ENCODE data around the gene OR5K2.

OR5K2 gene

DNA sequence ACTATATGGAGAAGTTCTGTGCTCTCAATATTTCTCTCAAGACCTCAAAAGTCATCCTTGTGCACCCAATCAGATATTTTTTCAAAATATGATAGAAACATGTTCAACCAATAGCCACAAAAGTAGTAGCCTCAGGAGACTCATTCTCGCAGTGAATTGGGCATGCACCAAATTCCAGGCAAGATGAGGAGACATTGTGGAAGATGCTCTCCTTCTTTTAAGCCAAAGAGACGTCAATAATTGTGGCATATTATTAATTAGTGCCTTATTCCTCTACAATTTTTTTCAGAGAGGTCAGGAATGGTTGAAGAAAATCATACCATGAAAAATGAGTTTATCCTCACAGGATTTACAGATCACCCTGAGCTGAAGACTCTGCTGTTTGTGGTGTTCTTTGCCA lies at the start of gene OR5K2:
OR5K2 (plus strand) TSS at position 301 of the 400 bp plus-strand sequence; CDS start at position 301, 0 bp downstream.
- no peak for DNase-seq

DNA sequence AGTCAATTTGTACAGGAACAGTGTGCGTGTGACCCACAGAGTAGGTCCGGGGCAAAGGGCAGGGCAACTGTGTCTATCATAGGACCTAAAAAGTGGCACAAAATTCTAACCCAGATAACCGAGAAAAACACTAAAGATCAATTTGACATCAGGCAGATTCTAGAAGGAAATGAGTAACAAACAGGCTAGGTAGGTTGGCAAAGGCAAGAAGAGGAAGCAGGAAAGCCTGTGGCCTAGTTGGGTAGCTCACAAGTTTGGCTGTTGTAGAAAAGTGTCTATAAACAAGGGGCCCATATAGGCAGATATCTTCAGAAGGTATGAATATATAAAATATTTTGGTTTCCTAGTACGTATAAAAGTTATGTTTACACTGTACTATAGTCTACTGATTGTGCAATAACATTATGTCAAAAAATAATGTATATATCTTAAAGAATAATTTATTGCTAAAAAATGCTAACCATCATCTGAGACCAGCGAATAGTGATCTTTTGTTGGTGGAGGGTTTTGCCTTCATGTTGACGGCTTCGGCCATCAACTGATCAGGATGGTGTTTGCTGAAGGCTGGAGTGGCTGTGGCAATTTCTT lies 47.8 kb upstream of the OR5K2 start:
- no peak for DNase-seq

DNA sequence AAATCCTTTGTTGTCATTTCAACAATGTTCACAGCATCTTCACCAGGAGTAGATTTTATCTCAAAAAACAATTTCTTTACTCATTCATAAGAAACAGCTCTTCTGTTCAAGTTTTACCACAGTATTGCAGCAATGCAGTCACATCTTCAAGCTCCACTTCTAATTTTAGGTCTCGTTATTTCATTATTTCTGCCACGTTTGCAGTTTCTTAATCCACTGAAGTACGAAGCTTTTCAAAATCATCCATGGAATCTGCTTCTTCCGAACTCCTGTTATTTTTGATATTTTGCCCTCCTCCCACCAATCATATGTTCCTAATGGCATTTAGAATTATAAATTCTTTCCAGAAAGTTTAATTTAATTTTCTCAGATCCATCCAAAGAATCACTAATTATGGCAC lies 47.1 kb upstream of the OR5K2 start:
- DNase-seq: no peak

DNA sequence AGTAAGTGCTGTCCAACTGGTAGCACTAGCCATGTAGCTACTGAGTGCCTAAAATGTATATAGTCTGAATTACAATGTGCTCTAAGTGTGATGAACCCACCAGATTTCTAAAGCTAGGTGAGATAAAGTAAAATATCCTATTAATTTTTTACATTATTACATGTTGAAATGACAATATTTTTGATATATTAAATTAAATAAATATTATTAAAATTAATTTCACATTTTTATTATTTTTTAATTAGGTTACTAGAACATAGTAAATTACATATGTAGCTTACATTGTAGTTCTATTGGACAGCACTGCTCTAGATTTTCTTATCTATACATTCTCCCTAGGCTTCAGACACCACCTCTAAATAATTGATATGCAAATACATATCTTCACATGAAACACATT lies 43.7 kb upstream of the OR5K2 start:
- no peak for DNase-seq

DNA sequence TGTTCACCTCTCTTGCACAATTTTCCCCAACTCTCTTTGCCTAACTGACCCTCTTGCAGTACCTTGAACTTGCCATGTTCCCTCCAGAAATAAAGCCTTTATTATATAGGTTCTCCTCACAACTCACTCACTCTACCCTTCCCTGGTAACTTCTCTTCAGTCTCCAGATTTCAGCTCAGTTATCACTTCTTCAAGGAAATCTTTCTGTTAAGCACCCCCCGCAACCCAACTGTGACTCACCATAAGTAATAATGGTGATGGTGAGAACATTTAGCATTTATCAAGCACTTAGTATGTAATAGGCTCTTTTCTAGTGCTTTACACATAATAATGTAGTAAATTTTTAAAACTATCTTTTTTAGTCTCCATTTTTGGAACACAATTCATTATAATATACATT lies 42.6 kb upstream of the OR5K2 start:
- DNase-seq: no peak

DNA sequence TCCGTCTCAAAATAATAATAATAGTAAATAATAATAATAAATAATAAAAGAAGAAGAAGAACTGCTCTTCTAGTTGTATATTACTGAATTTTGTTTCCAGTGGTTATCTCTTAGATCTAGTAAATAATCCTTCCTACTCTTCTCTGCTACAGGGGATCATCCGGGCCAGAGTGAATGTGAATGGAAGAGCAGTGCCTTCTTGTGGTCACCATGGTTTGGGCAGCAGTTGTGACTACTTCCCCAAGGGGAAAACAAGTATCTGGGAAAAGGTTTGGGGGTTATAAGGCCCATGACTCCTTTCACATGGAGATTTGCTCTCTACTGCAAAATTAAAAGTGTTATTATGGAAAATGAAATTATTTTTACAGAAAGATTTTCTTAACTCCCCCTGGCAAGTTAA lies 39.9 kb upstream of the OR5K2 start:
- DNase-seq: no peak

DNA sequence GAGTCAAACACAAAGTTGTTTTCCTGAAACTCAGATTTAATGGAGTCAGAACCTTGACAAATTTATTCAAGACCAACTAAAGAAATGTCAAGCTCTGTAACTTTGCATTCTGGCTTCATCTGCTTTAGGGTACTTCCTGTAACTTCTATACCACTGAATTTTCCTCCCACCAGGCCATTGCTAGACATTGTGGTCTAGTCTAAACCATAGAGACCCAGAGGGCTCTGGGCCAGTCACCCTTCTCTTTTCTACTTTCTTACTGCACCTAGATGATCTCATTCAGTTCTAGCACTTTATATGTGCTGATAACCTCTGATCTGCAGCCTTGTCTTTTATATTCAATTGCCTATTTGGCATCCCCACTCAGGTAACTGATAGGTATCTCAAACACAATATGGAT lies 37.3 kb upstream of the OR5K2 start:
- DNase-seq: no peak

DNA sequence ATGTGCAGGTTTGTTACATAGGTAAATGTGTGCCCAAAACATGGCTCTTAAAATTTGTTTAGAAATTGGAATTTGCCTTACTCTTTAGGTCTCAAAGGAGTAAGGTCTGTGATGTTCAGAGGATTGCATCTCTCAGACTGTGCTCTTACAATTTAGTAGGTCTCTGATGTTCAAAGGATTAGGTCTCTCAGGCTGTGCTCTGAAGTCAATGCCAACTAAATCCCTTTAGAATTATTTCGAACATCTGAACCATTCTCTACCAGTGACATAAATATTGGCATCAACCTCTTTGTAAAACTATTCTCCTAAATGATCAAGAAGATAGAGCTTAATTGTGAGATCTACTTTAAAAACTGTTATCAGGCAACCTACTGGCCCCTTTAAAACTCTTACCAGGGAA lies 34.6 kb upstream of the OR5K2 start, which contains the start of gene OR5K1:
OR5K1 (plus strand) TSS at position 301 of the 400 bp plus-strand sequence. CDS start 6,376 bp downstream, outside the sequence.
- DNase-seq: no peak

DNA sequence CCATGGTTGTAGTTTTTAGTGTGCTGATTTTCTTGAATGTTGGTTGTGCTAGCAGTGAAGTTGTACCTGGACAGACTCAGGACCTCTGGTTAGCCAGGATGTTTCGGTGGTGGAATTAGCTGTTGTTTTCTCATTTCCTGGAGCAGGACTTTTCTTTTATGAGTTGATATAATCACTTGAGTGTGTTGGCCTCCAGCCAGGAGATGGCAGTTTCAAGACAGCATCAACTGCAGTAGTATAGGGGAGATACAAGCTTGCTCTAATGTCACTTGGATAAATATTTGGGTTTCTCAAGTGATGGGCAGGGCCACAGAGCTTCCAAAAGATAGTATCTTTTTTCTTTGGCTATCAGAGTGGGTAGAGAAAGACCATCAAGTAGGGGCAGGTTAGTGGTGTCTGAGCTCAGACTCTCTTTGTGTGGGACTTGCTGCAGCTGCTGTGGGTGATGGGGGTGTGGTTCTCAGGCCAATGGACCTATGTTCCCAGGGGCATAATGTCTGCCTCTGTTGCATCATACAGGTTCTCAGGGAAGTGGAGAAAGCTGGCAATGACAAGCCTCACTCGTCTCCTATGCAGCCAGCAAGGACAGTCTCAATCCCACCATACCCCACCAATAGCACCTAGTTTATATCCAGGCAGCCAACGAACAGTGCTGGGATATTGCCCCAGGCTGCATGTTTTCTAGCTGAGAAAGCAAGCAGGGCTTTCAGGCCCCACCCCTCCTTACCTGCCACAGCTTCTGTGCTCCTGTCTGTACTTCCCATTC lies 14.6 kb upstream of the OR5K2 start:
- DNase-seq: no peak

DNA sequence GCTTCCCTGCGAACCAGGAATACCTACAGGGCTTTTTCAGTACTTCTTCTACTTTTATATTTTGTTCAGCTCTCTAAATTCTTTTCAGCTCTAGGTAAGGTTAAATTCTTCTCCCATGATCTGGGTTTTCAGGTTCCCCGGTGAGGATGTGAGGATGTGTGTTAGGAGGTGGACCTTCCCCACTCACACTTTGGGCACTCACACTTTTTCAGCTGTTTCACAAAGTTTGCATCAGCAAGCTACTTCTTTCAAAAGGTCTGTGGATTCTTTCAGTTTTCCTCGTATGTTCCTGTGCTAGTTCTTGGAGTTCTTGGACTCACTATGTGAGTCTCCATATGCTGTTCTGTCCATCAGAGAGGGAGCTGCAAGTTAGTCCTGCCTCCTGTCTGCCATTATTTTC lies 13.9 kb upstream of the OR5K2 start:
- no peak for DNase-seq

DNA sequence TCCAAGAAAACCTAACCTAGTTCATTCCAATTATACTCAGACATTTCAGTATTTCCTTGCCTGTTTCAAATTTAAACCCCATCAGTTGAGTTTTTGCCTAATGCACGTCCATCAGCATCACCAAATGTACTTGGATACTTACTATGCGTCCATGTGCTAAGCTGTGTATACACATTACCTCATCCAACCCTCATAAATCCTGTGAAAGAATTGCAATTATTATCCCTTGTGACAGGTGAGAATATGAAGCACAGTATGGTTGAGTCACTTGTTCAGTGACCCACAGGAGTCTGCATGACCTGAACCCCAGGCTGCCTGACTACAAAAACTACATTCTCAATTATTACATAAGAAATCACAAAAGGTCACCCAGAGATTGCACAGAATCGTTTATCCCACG lies 2.5 kb downstream of the OR5K2 start:
- DNase-seq: no peak

DNA sequence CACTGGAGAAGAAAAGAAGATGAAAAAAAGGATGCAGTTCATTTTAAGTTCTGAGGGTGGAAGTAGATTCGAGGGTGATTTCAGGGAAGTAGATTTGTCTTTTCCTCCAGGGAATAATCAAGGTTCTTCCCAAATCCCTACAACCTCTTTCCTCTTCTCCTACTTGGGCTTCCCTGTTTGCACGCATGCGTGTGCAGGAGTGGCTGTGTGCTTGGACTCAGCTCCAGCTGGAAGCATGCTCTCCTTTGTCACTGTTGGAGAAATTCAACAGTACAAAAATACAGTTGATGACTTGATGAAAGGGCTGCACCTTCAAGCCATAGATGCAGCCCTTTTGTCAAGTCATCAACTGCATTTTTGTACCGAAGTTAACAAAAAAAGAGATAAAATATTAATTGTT lies 3.8 kb downstream of the OR5K2 start:
- no peak for DNase-seq

DNA sequence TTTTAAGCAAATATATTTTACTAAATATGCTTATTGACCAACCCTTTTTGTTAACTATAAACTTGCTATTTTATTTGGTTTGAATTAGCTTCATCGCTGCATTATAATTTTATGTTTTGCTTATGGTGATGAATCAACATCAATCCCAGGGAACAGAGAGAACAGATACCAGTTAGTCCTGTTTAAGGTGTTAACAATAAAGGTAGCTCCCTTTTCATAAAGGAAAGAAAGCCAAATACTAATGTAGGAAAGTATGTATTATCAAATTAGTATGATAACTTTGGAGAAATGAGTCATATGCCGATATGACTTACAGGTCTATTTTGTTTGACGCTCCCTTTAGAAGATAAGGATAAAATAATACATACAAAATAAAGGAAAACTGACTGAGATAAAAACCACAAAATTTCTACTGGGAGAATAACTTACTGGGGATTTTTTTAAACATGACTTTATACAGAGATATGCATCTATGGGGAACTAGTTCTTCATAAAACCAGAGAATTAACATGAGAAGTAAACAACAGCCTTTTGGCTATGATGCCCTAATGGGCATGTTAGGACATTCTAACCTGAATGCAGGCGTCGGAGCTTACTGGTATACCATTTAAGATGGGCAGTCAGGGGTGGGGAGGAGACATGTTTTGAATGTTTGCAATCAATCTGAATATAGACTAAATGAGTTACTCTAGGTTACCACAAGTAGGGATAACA lies 4.5 kb downstream of the OR5K2 start:
- no peak for DNase-seq

DNA sequence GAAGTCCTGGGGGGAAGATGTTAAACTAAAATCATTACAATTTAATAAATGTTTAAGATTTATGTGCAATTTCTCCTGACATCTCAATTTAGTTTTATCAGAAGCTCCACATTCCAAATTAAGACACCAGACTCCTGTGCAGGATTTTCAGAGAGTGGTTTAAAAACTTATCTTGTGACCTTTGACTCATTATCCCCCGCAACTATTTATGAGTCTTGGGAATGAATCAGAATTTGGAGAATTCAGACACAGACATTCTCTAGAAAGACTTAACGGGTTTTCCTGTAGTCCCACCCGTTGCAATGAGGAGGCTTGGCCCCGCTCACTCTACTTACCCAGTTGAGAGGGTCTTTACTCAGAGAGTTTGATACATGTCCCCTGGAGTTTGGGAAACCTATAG lies 7.1 kb downstream of the OR5K2 start:
- DNase-seq: no peak

DNA sequence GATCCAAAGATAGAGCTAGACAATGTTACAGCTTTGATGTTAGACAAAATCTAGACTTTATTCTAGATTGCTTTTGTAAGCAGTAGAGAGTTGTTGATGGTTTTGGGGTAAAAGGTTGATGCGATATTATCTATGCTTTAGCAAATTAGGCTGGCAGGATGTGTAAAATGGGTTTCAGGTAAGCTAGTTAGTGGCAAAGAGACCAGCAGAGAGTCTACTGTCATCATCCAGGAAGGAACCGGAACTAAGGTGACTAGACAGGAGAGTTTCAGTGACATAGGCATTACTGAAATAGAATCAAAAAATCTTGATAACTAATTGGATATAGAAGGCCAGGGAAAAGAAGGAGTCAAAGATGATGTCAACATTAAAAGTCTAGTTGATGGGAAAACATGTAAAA lies 11.1 kb downstream of the OR5K2 start:
- peak; percentile 16 for DNase-seq

DNA sequence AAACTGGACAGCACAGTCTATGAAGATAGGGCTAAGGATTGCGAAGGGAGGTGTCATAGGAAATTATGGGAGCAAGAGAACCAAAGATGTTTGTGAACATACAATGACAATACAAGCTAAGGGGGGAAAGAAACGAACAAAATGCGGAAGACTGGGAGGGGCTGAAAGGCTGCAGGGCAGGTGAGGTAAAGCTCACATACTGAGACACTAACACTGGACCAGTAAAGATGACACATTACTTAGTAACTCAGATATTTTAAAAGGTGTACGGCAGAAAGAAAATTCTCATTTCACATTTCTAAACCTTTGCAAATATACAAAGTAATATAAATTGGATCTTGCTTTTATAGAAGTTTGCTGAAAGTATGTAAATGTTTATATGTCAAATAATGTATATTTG lies 15.1 kb downstream of the OR5K2 start:
- no peak for DNase-seq

DNA sequence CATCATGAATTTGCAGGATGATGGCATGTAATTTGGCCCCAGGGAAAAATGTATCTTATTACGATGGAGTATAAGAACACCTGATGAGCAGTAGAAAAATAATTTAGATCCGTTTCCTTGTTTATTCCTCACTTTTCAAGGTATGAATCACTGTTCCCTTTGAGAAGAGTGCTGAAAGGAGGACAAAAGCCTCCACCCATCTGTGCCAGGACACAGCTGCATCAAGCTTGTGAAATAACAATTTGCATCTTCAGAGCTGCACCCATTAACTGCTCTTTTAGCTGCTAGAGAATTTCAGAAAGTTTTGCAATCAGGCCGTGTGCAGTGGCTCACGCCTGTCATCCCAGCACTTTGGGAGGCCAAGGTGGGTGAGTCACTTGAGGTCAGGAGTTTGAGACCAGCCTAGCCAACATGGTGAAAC lies 15.6 kb downstream of the OR5K2 start:
- no peak for DNase-seq

DNA sequence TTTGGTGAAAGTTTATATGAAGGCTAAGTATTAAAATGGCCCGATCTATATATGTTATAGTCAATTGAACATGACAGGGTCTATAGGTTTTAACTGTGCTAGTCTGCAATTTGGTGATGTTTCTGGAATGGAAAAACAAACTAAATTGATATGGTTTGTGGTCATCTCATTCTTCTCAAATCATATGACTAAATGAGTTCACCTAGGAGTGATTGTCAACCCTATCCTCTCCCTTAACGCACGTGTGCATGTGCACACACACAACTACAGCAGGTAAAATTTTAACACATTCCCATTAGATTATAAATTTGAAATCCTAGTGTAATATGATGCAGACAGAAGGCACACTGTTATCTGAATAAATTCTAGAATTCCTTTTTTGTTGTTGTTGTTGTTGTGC lies 16.3 kb downstream of the OR5K2 start:
- DNase-seq: no peak

DNA sequence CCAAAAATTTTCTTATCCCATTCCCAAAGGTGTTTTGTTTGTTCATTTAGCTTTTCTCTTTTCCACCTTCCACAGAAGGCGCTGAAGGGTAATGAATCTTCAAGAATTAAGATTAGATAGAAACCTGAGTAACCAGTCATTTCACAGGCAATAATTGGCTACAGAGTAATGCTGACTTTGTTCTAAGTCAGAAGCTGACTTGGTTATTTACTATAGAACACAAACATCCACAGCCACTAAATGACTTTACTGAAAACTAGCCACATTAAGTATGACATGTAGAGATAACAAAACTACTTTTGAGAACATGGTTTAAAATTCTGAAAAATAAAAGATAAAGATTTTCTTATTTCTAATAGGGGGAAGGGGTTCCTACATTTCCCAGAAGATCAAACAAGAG lies 17.5 kb downstream of the OR5K2 start:
- DNase-seq: no peak

DNA sequence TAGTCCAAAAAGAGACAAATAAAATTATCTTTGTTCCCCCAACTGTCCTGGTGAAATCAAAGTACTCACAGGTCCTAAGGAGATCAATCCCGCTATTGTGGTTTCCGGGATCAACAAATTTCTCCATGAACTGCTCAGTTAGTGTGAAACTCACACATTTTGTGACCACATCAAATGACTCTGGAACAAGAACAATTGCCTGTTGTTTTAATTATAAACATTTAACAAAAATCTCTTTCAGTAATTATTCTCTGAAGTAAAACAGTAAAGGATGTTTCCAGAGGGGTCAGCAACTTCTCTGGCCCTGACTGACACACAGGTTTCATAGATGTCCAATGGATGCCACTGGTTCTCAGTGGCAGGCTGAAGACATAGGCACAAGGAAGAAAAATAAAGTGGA lies 21.3 kb downstream of the OR5K2 start:
- DNase-seq: no peak

DNA sequence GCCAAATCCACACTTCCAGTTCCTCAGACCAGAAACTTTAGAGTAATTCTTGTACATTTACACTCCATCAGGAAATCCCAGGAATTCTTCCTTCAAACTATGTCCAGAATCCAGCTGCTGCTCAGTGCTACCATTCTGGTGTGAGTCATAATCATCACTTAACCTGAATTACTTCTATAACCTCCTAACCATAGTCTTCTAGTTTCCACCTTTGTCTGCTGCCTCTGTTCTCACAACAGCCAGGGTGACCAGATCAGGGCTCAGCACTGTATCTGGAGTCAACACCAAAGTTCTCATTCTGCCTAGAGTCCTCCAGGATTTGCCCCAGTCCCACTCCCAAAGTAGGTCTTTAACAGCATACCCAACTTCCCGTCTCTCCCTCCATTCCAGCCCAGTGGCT lies 21.9 kb downstream of the OR5K2 start:
- DNase-seq: no peak

DNA sequence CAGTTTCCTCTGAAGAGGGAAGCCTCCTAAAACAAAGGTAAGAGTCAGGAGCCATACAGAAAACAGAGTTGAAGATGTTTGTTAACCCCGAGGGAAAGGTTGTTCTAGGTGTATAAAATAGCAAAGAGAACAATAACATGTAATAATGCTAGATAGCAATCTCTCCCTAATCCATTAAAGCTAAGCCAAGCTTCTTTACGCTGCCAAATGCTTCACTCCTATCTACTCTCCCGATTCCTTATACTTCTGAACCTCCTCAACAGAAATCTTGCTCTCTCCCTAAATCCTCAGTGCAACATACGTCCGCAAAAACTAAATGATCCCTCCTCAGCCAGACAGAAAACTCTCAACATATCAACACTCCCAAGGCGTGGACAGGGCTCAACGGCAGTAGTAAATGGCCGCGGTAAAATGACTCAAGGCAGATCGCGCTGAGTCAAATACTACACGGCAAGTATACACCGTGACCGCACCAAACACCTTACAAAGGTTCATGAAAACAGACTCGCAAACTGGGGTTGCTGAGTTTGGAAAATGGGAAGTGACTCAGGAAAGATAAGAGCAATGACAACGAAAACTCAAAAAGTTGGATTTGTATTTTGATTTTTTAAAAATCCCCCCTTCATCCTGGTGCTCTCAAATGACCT lies 24.5 kb downstream of the OR5K2 start:
- peak; percentile 55 for DNase-seq

DNA sequence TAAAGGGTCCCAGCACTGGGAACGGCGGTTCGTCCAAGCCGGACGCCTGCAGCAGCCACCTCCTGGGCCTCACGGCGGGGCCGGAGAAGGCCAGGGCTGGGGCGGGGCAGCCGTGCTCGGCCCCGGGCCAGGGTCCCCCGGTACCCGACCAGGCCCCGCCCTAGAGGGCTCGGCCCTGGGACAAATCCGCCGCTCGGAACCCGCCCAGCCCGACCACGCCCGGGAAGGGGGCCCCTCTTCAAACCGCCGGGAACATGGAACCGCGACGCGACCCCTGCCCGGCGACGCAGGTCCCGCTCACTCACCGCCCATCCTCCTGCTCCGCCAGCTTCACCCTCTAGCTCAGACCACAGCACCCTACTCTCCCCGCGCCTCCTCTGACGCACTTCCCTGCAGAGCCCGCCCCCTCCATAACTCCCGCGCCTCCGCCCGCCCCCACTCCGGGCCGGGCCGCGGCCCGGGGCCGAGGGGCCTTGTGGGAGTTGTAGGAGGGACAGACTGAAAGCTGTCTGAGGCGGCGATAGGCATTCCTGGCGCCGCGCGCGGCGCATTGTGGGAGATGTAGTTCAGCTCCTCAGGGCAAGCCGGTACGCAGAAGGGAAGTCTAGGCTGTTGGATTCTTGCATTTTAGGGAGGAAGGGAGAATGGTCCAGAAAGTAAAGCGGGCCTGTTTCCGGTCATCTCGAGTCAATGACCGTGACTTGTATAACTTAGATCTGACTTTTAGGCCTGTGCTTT lies 25.2 kb downstream of the OR5K2 start, which contains the start of gene CLDND1:
CLDND1 (minus strand) TSS at position 359 of the 738 bp plus-strand sequence. CDS start 1,478 bp downstream, outside the sequence.
- peak; percentile 96 for DNase-seq
